H1 (cell line): ENCODE data around the gene RFC3. TPM values are rescaled to one million over a fixed set of nuclear protein-coding genes. Genes with fewer than 3 reads are reported as not detected.

Experiments
- CTCF ChIA-PET: fragments of 300-600 bp; sonication (Branson Sonifier 250); formaldehyde crosslinking; loops from one replicate; lab custom pipeline; 2021; ENCODE audit not compliant: partially characterized antibody; lab: Charles Lee
- POLR2A ChIA-PET: fragments of 300-600 bp; sonication (Branson Sonifier 250); formaldehyde crosslinking; loops from one replicate; lab custom pipeline; 2021; ENCODE audit warnings: inconsistent platforms; ENCODE audit not compliant: partially characterized antibody; lab: Charles Lee
- DNase-seq, 2 experiments: peaks; one replicate each; pipeline versions ENCODE4 v3.0.0 to v3.0.0-alpha.2; 2010 to 2022; ENCODE audit warnings: low spot score in 2 of 2, low read depth in 1 of 2, mixed read lengths in 1 of 2
- FAIRE-seq: peaks from 2 replicates; lab custom pipeline; 2011; peaks lifted over from hg19 to GRCh38; lab: Jason Lieb, UNC
- H2AFZ ChIP-seq: 2 replicates; pipeline ENCODE4 v1.8.1; 2012; ENCODE audit warnings: low read length, inconsistent platforms
- H2AK5ac ChIP-seq: 2 replicates; pipeline ENCODE4 v1.6.1; 2013; ENCODE audit warnings: low read depth, low read length
- H2BK120ac ChIP-seq: replicated peaks from 2 replicates; pipeline ENCODE3; 2013; ENCODE audit warnings: low read depth, low read length, inconsistent platforms
- H2BK12ac ChIP-seq: 2 replicates; pipeline ENCODE4 v1.6.1; 2013; ENCODE audit warnings: low read depth, low read length
- H2BK15ac ChIP-seq: 2 replicates; pipeline ENCODE4 v1.6.1; 2013; ENCODE audit warnings: low read length
- H2BK20ac ChIP-seq: 2 replicates; pipeline ENCODE4 v1.6.1; 2013; ENCODE audit warnings: low read length
- H2BK5ac ChIP-seq: 2 replicates; pipeline ENCODE4 v1.6.1; 2013; ENCODE audit warnings: low read depth, low read length
- H3K14ac ChIP-seq: 2 replicates; pipeline ENCODE4 v1.6.1; 2013; ENCODE audit warnings: inconsistent platforms; ENCODE audit not compliant: insufficient read length
- H3K18ac ChIP-seq: 2 replicates; pipeline ENCODE4 v1.6.1; 2013; ENCODE audit warnings: low read length; ENCODE audit errors: extremely low read depth
- H3K23ac ChIP-seq: 2 replicates; pipeline ENCODE4 v1.6.1; 2013; ENCODE audit warnings: inconsistent platforms; ENCODE audit not compliant: insufficient read length
- H3K23me2 ChIP-seq: 2 replicates; pipeline ENCODE4 v1.6.1; 2013; ENCODE audit warnings: low read depth, low read length
- H3K27ac ChIP-seq: 2 replicates; pipeline ENCODE4 v1.6.1; 2011; ENCODE audit warnings: low read depth, low read length, inconsistent platforms
- H3K27me3 ChIP-seq, 4 experiments: replicated peaks in 1 of 4; 1 replicate in 1 of 4; 2 replicates in 3 of 4; pipeline versions ENCODE4 v1.6.1 to v1.8.1; 2011 to 2013; ENCODE audit warnings: low read length in 3 of 4, mild to moderate bottlenecking in 3 of 4, inconsistent platforms in 2 of 4, mixed read lengths in 2 of 4, moderate library complexity in 1 of 4; ENCODE audit not compliant: control insufficient read depth in 3 of 4, insufficient read depth in 3 of 4; ENCODE audit errors: extremely low read depth in 1 of 4
- H3K36me3 ChIP-seq, 4 experiments: 2 replicates each; pipeline versions ENCODE4 v1.6.1 to v1.8.1; 2011 to 2013; ENCODE audit warnings: mild to moderate bottlenecking in 4 of 4, low read length in 3 of 4, moderate library complexity in 2 of 4, control low read depth in 1 of 4, inconsistent platforms in 1 of 4; ENCODE audit not compliant: insufficient read depth in 4 of 4, control insufficient read depth in 2 of 4
- H3K4ac ChIP-seq: replicated peaks from 2 replicates; pipeline ENCODE3; 2013; ENCODE audit warnings: low read length, low read depth, mixed read lengths, inconsistent platforms; ENCODE audit not compliant: insufficient read length
- H3K4me1 ChIP-seq, 4 experiments: replicated peaks in 1 of 4; 1 replicate in 1 of 4; 2 replicates in 3 of 4; pipeline versions ENCODE4 v1.6.1 to v1.8.1; 2011 to 2013; ENCODE audit warnings: low read length in 3 of 4, inconsistent platforms in 2 of 4, mixed read lengths in 1 of 4; ENCODE audit not compliant: insufficient read depth in 4 of 4, control insufficient read depth in 3 of 4
- H3K4me2 ChIP-seq, 2 experiments: 2 replicates each; pipeline versions ENCODE4 v1.6.1 to v1.8.1; 2011 to 2013; ENCODE audit warnings: low read depth in 2 of 2, low read length in 2 of 2, control low read depth in 1 of 2, inconsistent platforms in 1 of 2, mild to moderate bottlenecking in 1 of 2; ENCODE audit not compliant: insufficient read depth in 1 of 2
- H3K4me3 ChIP-seq, 4 experiments: fragments of 200-600, 300-600 bp in 1 of 4; sonication (generic), shearing (Covaris generic), sonication (Bioruptor Twin) in 1 of 4; 2 replicates each; pipeline versions ENCODE4 v1.5.1 to v1.8.1; 2011 to 2016; ENCODE audit warnings: low read length in 4 of 4, low read depth in 3 of 4, control low read depth in 2 of 4, inconsistent platforms in 2 of 4, mild to moderate bottlenecking in 2 of 4, mixed read lengths in 1 of 4, moderate library complexity in 1 of 4; ENCODE audit not compliant: insufficient read depth in 2 of 4; ENCODE audit errors: extremely low read depth in 1 of 4
- H3K56ac ChIP-seq: replicated peaks from 2 replicates; pipeline ENCODE3; 2013; ENCODE audit warnings: low read depth, mild to moderate bottlenecking, mixed read lengths, low read length, inconsistent platforms; ENCODE audit not compliant: insufficient read length
- H3K79me1 ChIP-seq: 2 replicates; pipeline ENCODE4 v1.6.1; 2013; ENCODE audit warnings: low read depth, low read length, control low read depth
- H3K79me2 ChIP-seq, 2 experiments: 2 replicates each; pipeline versions ENCODE4 v1.6.1 to v1.8.1; 2012 to 2013; ENCODE audit warnings: low read length in 2 of 2, mild to moderate bottlenecking in 2 of 2, inconsistent platforms in 1 of 2; ENCODE audit not compliant: insufficient read depth in 2 of 2, control insufficient read depth in 1 of 2
- H3K9ac ChIP-seq, 4 experiments: replicated peaks in 1 of 4; 1 replicate in 1 of 4; 2 replicates in 3 of 4; pipeline versions ENCODE4 v1.6.1 to v1.8.1; 2011 to 2013; ENCODE audit warnings: low read depth in 3 of 4, low read length in 3 of 4, control low read depth in 2 of 4, mild to moderate bottlenecking in 2 of 4, moderate library complexity in 2 of 4, inconsistent platforms in 1 of 4; ENCODE audit errors: extremely low read depth in 1 of 4
- H3K9me3 ChIP-seq, 2 experiments: 2 replicates each; pipeline versions ENCODE4 v1.6.1 to v1.8.1; 2012 to 2013; ENCODE audit warnings: mild to moderate bottlenecking in 2 of 2, moderate library complexity in 2 of 2, control low read depth in 1 of 2, inconsistent platforms in 1 of 2, low read depth in 1 of 2, low read length in 1 of 2, mixed read lengths in 1 of 2; ENCODE audit not compliant: insufficient read depth in 2 of 2
- H4K20me1 ChIP-seq, 2 experiments: replicated peaks in 1 of 2; 2 replicates each; pipeline versions ENCODE3 to v1.8.1; 2011 to 2013; ENCODE audit warnings: inconsistent platforms in 2 of 2, low read length in 2 of 2, mild to moderate bottlenecking in 1 of 2; ENCODE audit not compliant: insufficient read depth in 2 of 2, control insufficient read depth in 1 of 2
- H4K5ac ChIP-seq: 2 replicates; pipeline ENCODE4 v1.6.1; 2013; ENCODE audit warnings: low read length, low read depth, mixed read lengths, inconsistent platforms; ENCODE audit not compliant: insufficient read length
- H4K8ac ChIP-seq: 2 replicates; pipeline ENCODE4 v1.8.0; 2013; ENCODE audit warnings: mild to moderate bottlenecking, moderate library complexity, low read length, inconsistent platforms; ENCODE audit not compliant: insufficient read depth; ENCODE audit errors: extremely low read depth
- H4K91ac ChIP-seq: replicated peaks from 2 replicates; pipeline ENCODE3; 2013; ENCODE audit warnings: low read length, mixed read lengths, inconsistent platforms; ENCODE audit not compliant: insufficient read length
- BCL11A ChIP-seq, 2 experiments: IDR thresholded peaks; one replicate each; pipeline ENCODE4 v1.6.1; 2011; ENCODE audit warnings: low read depth in 2 of 2, low read length in 2 of 2, mild to moderate bottlenecking in 2 of 2
- EP300 ChIP-seq, 2 experiments: IDR thresholded peaks; 1 replicate in 1 of 2; 2 replicates in 1 of 2; pipeline ENCODE4 v1.6.1; 2011 to 2012; ENCODE audit warnings: low read depth in 2 of 2, low read length in 2 of 2, mild to moderate bottlenecking in 2 of 2, borderline replicate concordance in 1 of 2, inconsistent platforms in 1 of 2, moderate library complexity in 1 of 2
- EZH2 ChIP-seq: fragments of 200-600 bp; sonication (generic); IDR thresholded peaks from 2 replicates; pipeline ENCODE4 v1.7.1; 2012; ENCODE audit warnings: low read depth, mild to moderate bottlenecking, moderate library complexity, low read length, inconsistent platforms; ENCODE audit not compliant: severe bottlenecking
- HDAC6 ChIP-seq: IDR thresholded peaks from one replicate; pipeline ENCODE4 v1.7.1; 2012; ENCODE audit warnings: low read depth, mild to moderate bottlenecking, inconsistent platforms, low read length, moderate library complexity
- JUN ChIP-seq: IDR thresholded peaks from 2 replicates; pipeline ENCODE4 v1.6.1; 2011; ENCODE audit warnings: low read depth, mild to moderate bottlenecking, improper control_type of control experiment, low read length
- POLR2A ChIP-seq, 2 experiments: IDR thresholded peaks; 1 replicate in 1 of 2; 2 replicates in 1 of 2; pipeline ENCODE4 v1.6.1; 2011; ENCODE audit warnings: low read depth in 2 of 2, low read length in 2 of 2, mild to moderate bottlenecking in 2 of 2; ENCODE audit errors: control extremely low read depth in 1 of 2
- POU5F1 ChIP-seq: IDR thresholded peaks from 2 replicates; pipeline ENCODE4 v1.6.1; 2011; ENCODE audit warnings: low read depth, mild to moderate bottlenecking, low read length, moderate library complexity
- RBBP5 ChIP-seq: IDR thresholded peaks from 2 replicates; pipeline ENCODE4 v1.7.1; 2012; ENCODE audit warnings: low read depth, mild to moderate bottlenecking, inconsistent platforms, low read length, moderate library complexity, borderline replicate concordance
- RXRA ChIP-seq: IDR thresholded peaks from 2 replicates; pipeline ENCODE4 v1.6.1; 2011; ENCODE audit warnings: low read depth, mild to moderate bottlenecking, low read length, moderate library complexity; ENCODE audit not compliant: insufficient read depth
- SAP30 ChIP-seq: fragments of 300-600 bp; sonication (generic); IDR thresholded peaks from 2 replicates; pipeline ENCODE4 v1.7.1; 2012; ENCODE audit warnings: low read length, moderate library complexity, mild to moderate bottlenecking, inconsistent platforms; ENCODE audit not compliant: insufficient read depth, insufficient replicate concordance
- SIN3A ChIP-seq, 2 experiments: IDR thresholded peaks in 1 of 2; conservative IDR thresholded peaks in 1 of 2; 2 replicates each; pipeline ENCODE4 v1.6.1; 2011 to 2012; ENCODE audit warnings: low read length in 2 of 2, improper control_type of control experiment in 1 of 2, low read depth in 1 of 2, mild to moderate bottlenecking in 1 of 2
- SIRT6 ChIP-seq: IDR thresholded peaks from one replicate; pipeline ENCODE4 v1.7.1; 2012; ENCODE audit warnings: low read length, inconsistent platforms
- SIX5 ChIP-seq: IDR thresholded peaks from 2 replicates; pipeline ENCODE4 v1.6.1; 2011; ENCODE audit warnings: mild to moderate bottlenecking, low read depth, low read length
- TBP ChIP-seq: IDR thresholded peaks from 2 replicates; pipeline ENCODE4 v1.6.1; 2011; ENCODE audit warnings: low read depth, low read length, improper control_type of control experiment
- polyA plus RNA-seq, 7 experiments: library from polyadenylated mRNA; depleted of rRNA in 3 of 7; stranded (reverse) in 5 of 7; unstranded in 2 of 7; fragments of >200 nt in 5 of 7; fragments of 200-250 nt in 2 of 7; gene quantifications; 1 replicate in 5 of 7; 2 replicates in 1 of 7; 4 replicates in 1 of 7; pipeline versions ENCODE4 v1.2.1 to v1.2.3, GENCODE V29; 2011 to 2013; ENCODE audit warnings: missing spikeins in 2 of 7, mixed read lengths in 2 of 7
- total RNA-seq: library from RNA; stranded (reverse); fragmentation: NEBNext Ultra II Directional; extraction: Animal tissue kit (Norgen Biotek cat#: 25700); gene quantifications from 2 replicates; pipeline ENCODE4 v1.2.1, GENCODE V29; 2021
- TF ChIP-seq, protein P1 (sequence below): IDR thresholded peaks from 2 replicates; pipeline ENCODE4 v1.6.1; 2012; ENCODE audit warnings: inconsistent platforms

Gene RFC3
- total and polyA plus RNA-seq, 2 of the 8 experiments (the other 6 are each of a cell fraction or from before 2014, with no cell fraction given), result 26.4 to 45.6 TPM

DNA sequence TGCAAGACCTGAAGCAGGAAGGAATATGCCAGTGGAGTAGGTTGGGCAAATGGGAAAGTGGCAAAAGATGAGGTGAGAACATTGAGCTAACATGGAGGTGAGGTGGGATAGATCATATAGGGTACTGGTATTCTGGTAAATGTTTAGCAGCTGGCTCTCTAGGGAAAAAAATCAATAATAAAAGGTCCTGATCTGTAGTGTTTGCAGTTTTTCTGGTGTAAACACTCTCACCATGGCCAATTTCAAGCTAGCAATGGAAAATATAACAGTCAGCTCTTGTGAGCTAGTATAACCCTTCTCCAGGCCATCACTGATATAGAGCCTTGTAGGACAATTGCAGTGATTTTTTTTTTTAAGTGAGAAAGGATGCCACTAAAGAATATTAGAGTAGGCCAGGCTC, 31.3 kb downstream of the RFC3 start:
- no peak overlapping the region for H4K8ac ChIP-seq
- H4K5ac ChIP-seq, result no peak overlapping the region
- H2BK15ac ChIP-seq, result no peak overlapping the region
- H3K79me1 ChIP-seq, result no peaks in the 10 kb centered on the region
- no peak overlapping the region for H3K9ac ChIP-seq
- CTCF ChIA-PET, result interaction anchor here (1.0 kb wide), 1 partner anchor 9 kb away, joined by 3 read pairs; no protein-coding TSS in a partner anchor
- no peak overlapping the region for H2BK12ac ChIP-seq
- H3K79me2 ChIP-seq, result no peaks in the 10 kb centered on the region
- H3K4me2 ChIP-seq, result no peak overlapping the region
- H3K14ac ChIP-seq, result no peak overlapping the region
- no peak overlapping the region for H3K56ac ChIP-seq
- TF ChIP-seq RXRA, result no peak
- TF ChIP-seq POU5F1, result no peak
- TF ChIP-seq TBP, result no peak
- no peak for TF ChIP-seq BCL11A (IDR thresholded peaks at IDR 0.05; ENCODE audit: low read depth in 2 of 2, low read length in 2 of 2)
- TF ChIP-seq, protein P1, sequence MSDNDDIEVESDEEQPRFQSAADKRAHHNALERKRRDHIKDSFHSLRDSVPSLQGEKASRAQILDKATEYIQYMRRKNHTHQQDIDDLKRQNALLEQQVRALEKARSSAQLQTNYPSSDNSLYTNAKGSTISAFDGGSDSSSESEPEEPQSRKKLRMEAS, result no peak
- no peak for TF ChIP-seq SIRT6
- TF ChIP-seq POLR2A (IDR thresholded peaks at IDR 0.05; ENCODE audit: control extremely low read depth in 1 of 2, low read depth in 2 of 2, low read length in 2 of 2), result no peak
- no peak for TF ChIP-seq SAP30
- TF ChIP-seq RBBP5, result no peak
- no peak for TF ChIP-seq EZH2
- no peak for TF ChIP-seq JUN
- TF ChIP-seq HDAC6, result no peak
- no peak for TF ChIP-seq SIX5
- TF ChIP-seq EP300 (IDR thresholded peaks at IDR 0.05; ENCODE audit: borderline replicate concordance in 1 of 2, low read depth in 2 of 2, low read length in 2 of 2), result no peak
- no peak for TF ChIP-seq SIN3A (conservative IDR thresholded peaks at IDR 0.05 in 1 of 2, IDR thresholded peaks at IDR 0.05 in 1 of 2; ENCODE audit: low read depth in 1 of 2, low read length in 2 of 2)
- TF ChIP-seq, all 59 proteins: peak for 0
- H3K23me2 ChIP-seq, result no peaks in the 10 kb centered on the region
- FAIRE-seq, result no peak
- H3K9me3 ChIP-seq, result no peaks in the 10 kb centered on the region
- no peak overlapping the region for H3K27ac ChIP-seq
- H3K18ac ChIP-seq, result no peak overlapping the region
- POLR2A ChIA-PET, result interaction anchor here (1.0 kb wide), 1 partner anchor 30 kb away, joined by 3 read pairs; no protein-coding TSS in a partner anchor
- H3K4me3 ChIP-seq, result no peak overlapping the region
- no peak overlapping the region for H2AFZ ChIP-seq
- no peak overlapping the region for H3K4ac ChIP-seq
- no peak overlapping the region for H2BK20ac ChIP-seq
- peaks cover 0 to 3% of the 10 kb centered on the region in 2 experiments for H4K20me1 ChIP-seq
- DNase-seq, result no peak
- no peak overlapping the region for H2BK120ac ChIP-seq
- no peaks in the 10 kb centered on the region for H3K27me3 ChIP-seq
- peaks cover 0 to 12% (median 2%) of the 10 kb centered on the region in 4 experiments; a peak in 3 of 8 replicates for H3K36me3 ChIP-seq
- H2BK5ac ChIP-seq, result no peak overlapping the region
- no peak overlapping the region for H3K23ac ChIP-seq
- no peak overlapping the region for H2AK5ac ChIP-seq
- H4K91ac ChIP-seq, result no peak overlapping the region
- no peaks in the 10 kb centered on the region for H3K4me1 ChIP-seq
